GM12892 (cell line): ENCODE measurements around the gene TMEM143.

ENCODE experiments used
- POLR2A ChIP-seq: IDR thresholded peaks from 2 replicates; pipeline ENCODE4 v1.6.1; 2011; ENCODE audit warnings: low read depth, low read length, control low read depth
- POLR2AphosphoS5 ChIP-seq: IDR thresholded peaks from 2 replicates; pipeline ENCODE4 v1.6.1; 2011; ENCODE audit warnings: low read depth, low read length, control low read depth
- TAF1 ChIP-seq: IDR thresholded peaks from 2 replicates; pipeline ENCODE4 v1.6.1; 2011; ENCODE audit warnings: low read depth, mild to moderate bottlenecking, control low read depth, low read length, borderline replicate concordance

DNA sequence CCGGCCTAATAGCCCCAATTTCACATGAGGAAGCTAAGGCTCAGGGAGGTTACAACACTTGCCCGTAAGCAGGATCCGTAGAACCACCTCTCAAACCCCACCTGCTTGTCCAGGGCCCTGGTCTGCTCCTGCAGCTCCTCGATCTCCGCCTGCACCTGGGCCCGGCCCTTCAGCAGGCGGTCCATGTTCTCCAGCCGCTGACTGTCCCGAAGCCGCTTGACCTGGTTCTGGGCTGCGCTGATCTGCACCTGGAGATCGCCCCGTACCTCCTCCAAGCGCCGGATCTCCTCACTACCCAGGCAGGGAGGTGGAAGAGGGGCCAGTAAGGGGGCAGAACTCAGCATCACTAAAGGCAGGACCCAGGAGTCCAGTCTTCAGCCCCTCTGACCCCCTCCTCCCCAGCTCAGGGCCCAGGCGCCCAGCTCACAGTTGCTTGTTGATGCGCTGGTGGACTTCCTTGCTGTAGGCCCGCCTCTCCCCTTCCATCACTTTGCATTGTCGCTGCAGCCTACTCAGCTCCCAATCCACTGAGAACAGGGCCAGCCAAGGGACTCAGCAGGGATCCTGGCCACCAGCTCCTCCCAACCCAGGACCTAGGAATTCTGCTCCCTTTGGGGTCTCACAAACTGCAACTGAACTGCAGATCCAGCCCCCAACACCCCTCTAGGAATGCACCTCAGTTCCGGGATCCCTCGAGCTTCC is 45.3 kb downstream of the TMEM143 start:
- TF ChIP-seq TAF1, result no peak
- no peak for TF ChIP-seq POLR2A
- TF ChIP-seq POLR2AphosphoS5, result no peak
